T-cell (primary cell): Measurements from ENCODE around the gene NDUFS6. TPM values are rescaled to one million over a fixed set of nuclear protein-coding genes. Genes with fewer than 3 reads are reported as not detected.
A peak's percentile ranks its signal among the peaks of the same experiment; 100 is the strongest.

Source experiments
- ATAC-seq, 4 experiments: fragments of 200-7000 bp in 3 of 4; fragments of 150-1000 bp in 1 of 4; cut with Tn5 transposase; replicated peaks in 1 of 4; 1 replicate in 3 of 4; 2 replicates in 1 of 4; pipeline ENCODE4 v1.10.0; 2021; ENCODE audit warnings: moderate library complexity in 3 of 4, mild to moderate bottlenecking in 2 of 4, moderate number of reproducible peaks in 1 of 4
- CTCF ChIA-PET, 2 donors: fragments of 300-600 bp; sonication (Branson Sonifier 250); formaldehyde crosslinking; loops; one replicate each; lab custom pipeline; 2022; ENCODE audit warnings: antibody characterized with exemption in 2 of 2; lab: Charles Lee
- POLR2A ChIA-PET, 2 donors: fragments of 300-600 bp; sonication (Branson Sonifier 250); formaldehyde crosslinking; loops; one replicate each; lab custom pipeline; 2022; ENCODE audit warnings: antibody characterized with exemption in 2 of 2; lab: Charles Lee
- DNase-seq, 35 experiments: peaks; one replicate each; pipeline versions ENCODE4 v3.0.0 to v3.0.0-alpha.2; 2013 to 2023
- H3K27ac ChIP-seq: one replicate; pipeline ENCODE4 v1.5.1; 2013; ENCODE audit warnings: low read length
- H3K27me3 ChIP-seq, 2 experiments: replicated peaks in 1 of 2; 1 replicate in 1 of 2; 2 replicates in 1 of 2; pipeline versions ENCODE4 v1.6.1 to v1.7.0; 2013; ENCODE audit warnings: low read length in 1 of 2, mixed read lengths in 1 of 2; ENCODE audit not compliant: control insufficient read depth in 2 of 2, insufficient read depth in 2 of 2; ENCODE audit errors: extremely low read depth in 1 of 2
- H3K36me3 ChIP-seq, 2 donors: 1 replicate in 1 of 2; 2 replicates in 1 of 2; pipeline versions ENCODE4 v1.6.1 to v1.7.0; 2013; ENCODE audit warnings: low read length in 1 of 2; ENCODE audit not compliant: control insufficient read depth in 2 of 2, insufficient read depth in 1 of 2; ENCODE audit errors: extremely low read depth in 1 of 2
- H3K4me1 ChIP-seq, 2 experiments: 1 replicate in 1 of 2; 2 replicates in 1 of 2; pipeline versions ENCODE4 v1.6.1 to v1.7.0; 2013; ENCODE audit warnings: low read length in 2 of 2, mixed read lengths in 1 of 2; ENCODE audit not compliant: insufficient read depth in 2 of 2, control insufficient read depth in 1 of 2; ENCODE audit errors: extremely low read depth in 1 of 2
- H3K4me3 ChIP-seq, 2 donors: 1 replicate in 1 of 2; 2 replicates in 1 of 2; pipeline versions ENCODE4 v1.5.1 to v1.7.0; 2013; ENCODE audit warnings: mild to moderate bottlenecking in 2 of 2, low read length in 1 of 2, moderate library complexity in 1 of 2; ENCODE audit not compliant: control insufficient read depth in 1 of 2; ENCODE audit errors: extremely low read depth in 1 of 2
- H3K9me3 ChIP-seq: 2 replicates; pipeline ENCODE4 v1.7.0; 2013
- H3K27ac Mint-ChIP-seq, 2 donors: one replicate each; pipeline ENCODE4 v1.8.0; 2020 to 2021; ENCODE audit warnings: mild to moderate bottlenecking in 2 of 2, mixed read lengths in 2 of 2
- H3K27me3 Mint-ChIP-seq, 2 donors: one replicate each; pipeline ENCODE4 v1.8.0; 2021 to 2022; ENCODE audit warnings: mixed read lengths in 2 of 2
- H3K36me3 Mint-ChIP-seq: one replicate; pipeline ENCODE4 v1.8.0; 2021; ENCODE audit warnings: mixed read lengths
- H3K4me1 Mint-ChIP-seq, 3 donors: one replicate each; pipeline ENCODE4 v1.8.0; 2020 to 2022; ENCODE audit warnings: mixed read lengths in 3 of 3, mild to moderate bottlenecking in 1 of 3
- H3K4me3 Mint-ChIP-seq, 3 donors: one replicate each; pipeline ENCODE4 v1.8.0; 2020 to 2022; ENCODE audit warnings: mild to moderate bottlenecking in 3 of 3, mixed read lengths in 3 of 3, moderate library complexity in 3 of 3
- H3K9me3 Mint-ChIP-seq, 3 donors: one replicate each; pipeline ENCODE4 v1.8.0; 2020 to 2022; ENCODE audit warnings: mixed read lengths in 3 of 3
- WGBS: methylation state at CpG from one replicate; pipeline ENCODE4 v1.1.5; 2013; ENCODE audit warnings: missing lambda C conversion rate; ENCODE audit not compliant: insufficient coverage; 5-methylcytosine and 5-hydroxymethylcytosine counted together
- total RNA-seq, 35 experiments: library from RNA in 6 of 35; stranded (reverse) in 6 of 35; fragments of 120-200 nt in 1 of 35; gene quantifications; one replicate each; pipeline versions ENCODE4 v1.2.1 to v1.2.4 and lab custom pipeline; 2013 to 2026

Gene NDUFS6
- total RNA-seq, 5 donors from 2014 or later (not counting 1 experiment from before 2014, with no cell fraction given) = 16.4 to 21.7 (median 18.8) TPM

DNA sequence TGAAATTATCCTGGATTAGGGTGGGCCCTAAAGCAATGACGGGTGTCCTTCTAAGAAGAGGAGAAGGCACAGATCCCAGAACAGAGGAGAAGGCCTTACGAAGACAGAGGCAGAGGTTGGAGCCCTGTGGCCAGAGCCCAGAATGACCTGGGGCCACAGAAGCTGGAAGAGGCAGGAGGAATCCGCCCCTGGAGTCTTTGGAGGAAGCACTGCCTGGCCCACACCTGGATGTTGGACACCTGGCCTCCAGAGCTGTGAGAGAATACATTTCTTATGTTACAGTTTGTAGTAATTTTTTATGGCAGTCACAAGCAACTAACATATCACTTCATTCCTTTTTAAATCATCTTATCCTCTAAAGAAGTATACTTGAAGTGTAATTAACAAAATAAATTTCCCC is 10.0 kb upstream of the NDUFS6 start:
- H3K9me3 Mint-ChIP-seq = no peaks in the 10 kb centered on the region
- H3K27ac Mint-ChIP-seq = peak overlapping the region; percentile 98 to 99
- no peaks in the 10 kb centered on the region for H3K27me3 Mint-ChIP-seq
- POLR2A ChIA-PET = no interaction called here
- Histone ChIP-seq H3K27ac (peak overlapping the region; percentile 88), H3K9me3 (no peaks in the 10 kb centered on the region), H3K4me1 (peaks cover 2 to 46% of the 10 kb centered on the region in 2 experiments), H3K27me3 (no peaks in the 10 kb centered on the region), H3K36me3 (peaks cover 0 to under 1% of the 10 kb centered on the region in 2 donors), H3K4me3 (no peak overlapping the region)
- H3K4me1 Mint-ChIP-seq = peaks cover 48 to 63% (median 57%) of the 10 kb centered on the region in 3 donors
- CTCF ChIA-PET = interaction anchor here in 1 of 2 donors (0.7 kb wide), 1 partner anchor 53 kb away, joined by 3 read pairs; no protein-coding TSS in a partner anchor
- H3K4me3 Mint-ChIP-seq = peak overlapping the region in 1 of 3 donors; percentile 16
- peaks cover 5% of the 10 kb centered on the region for H3K36me3 Mint-ChIP-seq
- DNase-seq (no peak), ATAC-seq (no peak)
- WGBS = 100% methylated on average over 3 of the region's 3 CpGs

- CTCF ChIA-PET = no interaction called here
- Mint-ChIP-seq H3K9me3 (no peaks in the 10 kb centered on the region), H3K27ac (peak overlapping the region; percentile 98 to 99), H3K4me3 (peak overlapping the region; percentile 74 to 75 (median 74)), H3K36me3 (peaks cover 18% of the 10 kb centered on the region), H3K27me3 (no peaks in the 10 kb centered on the region), H3K4me1 (peaks cover 54 to 76% (median 70%) of the 10 kb centered on the region in 3 donors)
- POLR2A ChIA-PET = interaction anchor here in 1 of 2 donors (1.2 kb wide), 1 partner anchor 10 kb away, joined by 3 read pairs; no protein-coding TSS in a partner anchor
- DNase-seq = peak; percentile 47 to 85 (median 69)
- no peaks in the 10 kb centered on the region for H3K9me3 ChIP-seq
- WGBS = 10% methylated on average over 4 of the region's 8 CpGs
- ATAC-seq = peak; percentile 95 to 97 (median 96)
- H3K4me3 ChIP-seq = peak overlapping the region; percentile 11 to 34
- no peaks in the 10 kb centered on the region for H3K27me3 ChIP-seq
- H3K4me1 ChIP-seq = peaks cover 4 to 50% of the 10 kb centered on the region in 2 experiments
- peaks cover 0 to 11% of the 10 kb centered on the region in 2 donors for H3K36me3 ChIP-seq
- H3K27ac ChIP-seq = peak overlapping the region; percentile 88
Observed at GRCh38 chr5:1792842-1793266, 8.4 kb upstream of the NDUFS6 start.

GRCh38 chr5:1793301-1793740 is 7.9 kb upstream of the NDUFS6 start:
- CTCF ChIA-PET = no interaction called here
- Histone ChIP-seq H3K36me3 (peaks cover 0 to 16% of the 10 kb centered on the region in 2 donors), H3K9me3 (no peaks in the 10 kb centered on the region), H3K27me3 (no peaks in the 10 kb centered on the region), H3K4me1 (peaks cover 6 to 53% of the 10 kb centered on the region in 2 experiments), H3K27ac (peak overlapping the region; percentile 88), H3K4me3 (peak overlapping the region; percentile 11 to 34)
- H3K27me3 Mint-ChIP-seq = no peaks in the 10 kb centered on the region
- no peaks in the 10 kb centered on the region for H3K9me3 Mint-ChIP-seq
- peak in 1 of 4 experiments; percentile 4 for ATAC-seq
- H3K4me1 Mint-ChIP-seq = peaks cover 52 to 78% (median 73%) of the 10 kb centered on the region in 3 donors
- DNase-seq = peak in 1 of 35 experiments; percentile 13
- POLR2A ChIA-PET = interaction anchor here in 1 of 2 donors (1.2 kb wide), 1 partner anchor 9 kb away, joined by 3 read pairs; no protein-coding TSS in a partner anchor
- peak overlapping the region; percentile 98 to 99 for H3K27ac Mint-ChIP-seq
- H3K4me3 Mint-ChIP-seq = peak overlapping the region; percentile 74 to 75 (median 74)
- H3K36me3 Mint-ChIP-seq = peaks cover 21% of the 10 kb centered on the region
- WGBS = 36% methylated on average over 5 of the region's 10 CpGs

DNA sequence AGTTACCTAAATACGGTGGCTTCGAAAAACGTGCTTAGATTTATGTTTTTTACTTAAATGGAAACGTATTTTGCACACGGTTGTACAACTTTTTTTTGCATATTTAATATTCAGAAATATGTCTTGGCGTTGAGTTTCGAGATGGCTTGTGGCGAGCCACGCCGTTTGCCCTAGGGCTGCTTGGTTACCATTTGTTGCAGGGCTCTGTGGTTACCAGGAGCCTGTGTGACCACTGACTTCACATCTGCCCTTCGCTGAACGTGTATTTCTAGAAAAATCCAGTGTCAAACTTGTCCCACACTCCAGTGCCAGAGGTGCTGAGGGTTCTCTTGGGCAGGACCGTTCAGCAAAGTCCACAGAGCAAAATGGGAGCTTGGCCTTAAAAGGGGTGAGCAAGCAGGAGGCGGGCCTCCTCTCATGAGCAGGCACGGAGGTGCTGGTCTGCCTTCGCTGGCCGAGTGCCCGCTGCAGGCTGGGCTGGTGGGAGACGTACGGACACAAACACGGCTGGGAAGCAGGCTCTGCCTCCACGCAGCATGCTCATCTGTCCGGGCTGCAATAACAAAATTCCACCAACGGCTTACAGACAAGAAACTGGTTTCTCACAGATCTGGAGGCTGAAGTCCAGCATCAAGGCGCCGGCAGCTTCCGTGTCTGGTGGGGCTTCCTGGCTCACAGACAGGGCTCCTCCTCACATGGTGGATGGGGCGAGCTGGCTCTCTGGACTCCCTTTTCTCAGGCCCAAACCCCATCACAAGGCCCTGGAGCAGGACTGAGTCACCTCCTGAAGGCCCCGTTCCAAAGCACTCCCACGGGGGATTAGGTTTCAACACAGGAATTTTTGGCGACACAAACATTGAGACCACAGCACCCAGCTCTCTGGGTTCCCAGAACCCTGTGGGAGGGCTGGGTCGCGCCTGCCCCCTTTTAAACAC is 7.0 kb upstream of the NDUFS6 start:
- Mint-ChIP-seq H3K4me1 (peaks cover 58 to 82% (median 78%) of the 10 kb centered on the region in 3 donors), H3K36me3 (peaks cover 24% of the 10 kb centered on the region), H3K4me3 (peak overlapping the region; percentile 24 to 74 (median 74)), H3K27ac (peak overlapping the region; percentile 98 to 99), H3K9me3 (no peaks in the 10 kb centered on the region), H3K27me3 (no peaks in the 10 kb centered on the region)
- Histone ChIP-seq H3K4me3 (no peak overlapping the region), H3K27me3 (no peaks in the 10 kb centered on the region), H3K36me3 (peaks cover 0 to 17% of the 10 kb centered on the region in 2 donors), H3K27ac (peak overlapping the region; percentile 88), H3K4me1 (peaks cover 9 to 61% of the 10 kb centered on the region in 2 experiments), H3K9me3 (no peaks in the 10 kb centered on the region)
- 84% methylated on average over 26 of the region's 33 CpGs for WGBS
- POLR2A ChIA-PET = interaction anchor here in 1 of 2 donors (1.2 kb wide), 1 partner anchor 8 kb away, joined by 3 read pairs; no protein-coding TSS in a partner anchor
- DNase-seq (no peak), ATAC-seq (no peak)
- CTCF ChIA-PET = no interaction called here

- Mint-ChIP-seq H3K9me3 (no peaks in the 10 kb centered on the region), H3K4me3 (peak overlapping the region in 1 of 3 donors; percentile 40), H3K27ac (peak overlapping the region; percentile 98 to 99), H3K4me1 (peaks cover 56 to 78% (median 74%) of the 10 kb centered on the region in 3 donors), H3K27me3 (no peaks in the 10 kb centered on the region), H3K36me3 (peaks cover 24% of the 10 kb centered on the region)
- peaks cover 0 to 17% of the 10 kb centered on the region in 2 donors for H3K36me3 ChIP-seq
- ChIA-PET POLR2A (no interaction called here), CTCF (no interaction called here)
- no peak overlapping the region for H3K4me3 ChIP-seq
- peaks cover 9 to 61% of the 10 kb centered on the region in 2 experiments for H3K4me1 ChIP-seq
- H3K27me3 ChIP-seq = no peaks in the 10 kb centered on the region
- 97% methylated on average over 17 of the region's 17 CpGs for WGBS
- ATAC-seq = no peak
- no peaks in the 10 kb centered on the region for H3K9me3 ChIP-seq
- no peak for DNase-seq
- H3K27ac ChIP-seq = no peak overlapping the region
Observed at GRCh38 chr5:1794901-1795290, 6.3 kb upstream of the NDUFS6 start.

GRCh38 chr5:1795506-1795905 is 5.7 kb upstream of the NDUFS6 start:
- no peak overlapping the region for H3K4me3 Mint-ChIP-seq

More at GRCh38 chr5:1795506-1795905, 5.7 kb upstream of the NDUFS6 start:
- H3K27ac ChIP-seq = no peak overlapping the region
- no peaks in the 10 kb centered on the region for H3K9me3 ChIP-seq
- peaks cover 24% of the 10 kb centered on the region for H3K36me3 Mint-ChIP-seq
- H3K27me3 Mint-ChIP-seq = no peaks in the 10 kb centered on the region
- CTCF ChIA-PET = no interaction called here
- POLR2A ChIA-PET = no interaction called here
- H3K27me3 ChIP-seq = no peaks in the 10 kb centered on the region
- peaks cover 56 to 73% (median 69%) of the 10 kb centered on the region in 3 donors for H3K4me1 Mint-ChIP-seq
- H3K4me3 ChIP-seq = no peak overlapping the region
- no peaks in the 10 kb centered on the region for H3K9me3 Mint-ChIP-seq
- H3K36me3 ChIP-seq = peaks cover 0 to 17% of the 10 kb centered on the region in 2 donors
- DNase-seq (no peak), ATAC-seq (no peak)
- peak overlapping the region; percentile 3 to 5 for H3K27ac Mint-ChIP-seq
- peaks cover 9 to 60% of the 10 kb centered on the region in 2 experiments for H3K4me1 ChIP-seq
- WGBS = 79% methylated on average over 7 of the region's 13 CpGs
